ENCODE measurements around the gene SP5.

SP5 gene

GRCh38 chr2:170694316-170694715, 20.8 kb upstream of the SP5 start:
- in situ Hi-C loops (cut with MboI; ENCODE audit: low pct_unique_long_range_greater_than_20kb, low sequenced_read_pairs, unreplicated experiment) = no loop called here
- TF ChIP-seq CTCF (IDR thresholded peaks at IDR 0.05; ENCODE audit: extremely low read depth, insufficient read depth, missing control alignments) = no peak
- no peak for DNase-seq (ENCODE audit: low spot score)

- in situ Hi-C loops (cut with MboI; ENCODE audit: low pct_unique_long_range_greater_than_20kb, low sequenced_read_pairs, unreplicated experiment) = no loop called here
- DNase-seq (ENCODE audit: low spot score) = no peak
- no peak for TF ChIP-seq CTCF (IDR thresholded peaks at IDR 0.05; ENCODE audit: extremely low read depth, insufficient read depth, missing control alignments)
Observed at GRCh38 chr2:170695521-170696410, 19.4 kb upstream of the SP5 start.

- TF ChIP-seq CTCF (IDR thresholded peaks at IDR 0.05; ENCODE audit: extremely low read depth, insufficient read depth, missing control alignments) = no peak
- in situ Hi-C loops (cut with MboI; ENCODE audit: low pct_unique_long_range_greater_than_20kb, low sequenced_read_pairs, unreplicated experiment) = no loop called here
- DNase-seq (ENCODE audit: low spot score) = no peak
Observed at GRCh38 chr2:170696948-170697347, 18.2 kb upstream of the SP5 start.

- no peak for TF ChIP-seq CTCF (IDR thresholded peaks at IDR 0.05; ENCODE audit: extremely low read depth, insufficient read depth, missing control alignments)
- in situ Hi-C loops (cut with MboI; ENCODE audit: low pct_unique_long_range_greater_than_20kb, low sequenced_read_pairs, unreplicated experiment) = loop anchor here (25.0 kb wide), 1 partner anchor 289 kb away; no protein-coding TSS in a partner anchor
- no peak for DNase-seq (ENCODE audit: low spot score)
Observed at GRCh38 chr2:170701011-170701410, 14.1 kb upstream of the SP5 start.

GRCh38 chr2:170703776-170704476, 11.2 kb upstream of the SP5 start:
- no peak for DNase-seq (ENCODE audit: low spot score)
- no peak for TF ChIP-seq CTCF (IDR thresholded peaks at IDR 0.05; ENCODE audit: extremely low read depth, insufficient read depth, missing control alignments)
- in situ Hi-C loops (cut with MboI; ENCODE audit: low pct_unique_long_range_greater_than_20kb, low sequenced_read_pairs, unreplicated experiment) = loop anchor here (25.0 kb wide), 1 partner anchor 292 kb away; no protein-coding TSS in a partner anchor

- DNase-seq (ENCODE audit: low spot score) = no peak
- no peak for TF ChIP-seq CTCF (IDR thresholded peaks at IDR 0.05; ENCODE audit: extremely low read depth, insufficient read depth, missing control alignments)
- in situ Hi-C loops (cut with MboI; ENCODE audit: low pct_unique_long_range_greater_than_20kb, low sequenced_read_pairs, unreplicated experiment) = loop anchor here (25.0 kb wide), 1 partner anchor 296 kb away; no protein-coding TSS in a partner anchor
Observed at GRCh38 chr2:170707821-170708795, 7.0 kb upstream of the SP5 start.
